HFF-Myc (cell line): Measurements from ENCODE around the gene ZNRF2.

Experiments used
- DNase-seq: peaks from one replicate; pipeline ENCODE4 v3.0.0-alpha.2; 2011; ENCODE audit warnings: low read depth; ENCODE audit errors: extremely low read depth
- H3K4me3 ChIP-seq: replicated peaks from 2 replicates; pipeline ENCODE4 v1.5.1; 2011; ENCODE audit warnings: low read depth, mild to moderate bottlenecking, control low read depth, low read length
- CTCF ChIP-seq: IDR thresholded peaks from 2 replicates; pipeline ENCODE4 v1.5.1; 2012; ENCODE audit warnings: mild to moderate bottlenecking, low read depth, low read length, control low read depth; ENCODE audit errors: missing control alignments

Gene ZNRF2

GRCh38 chr7:30329716-30330115 is 45.3 kb downstream of the ZNRF2 start:
- H3K4me3 ChIP-seq: no peak overlapping the region
- TF ChIP-seq CTCF: no peak
- no peak for DNase-seq

GRCh38 chr7:30330134-30331111 is 46.0 kb downstream of the ZNRF2 start:
- DNase-seq: no peak
- H3K4me3 ChIP-seq: no peak overlapping the region
- TF ChIP-seq CTCF: no peak

- no peak for TF ChIP-seq CTCF
- no peak overlapping the region for H3K4me3 ChIP-seq
- no peak for DNase-seq
These were observed 46.9 kb downstream of the ZNRF2 start for GRCh38 chr7:30331338-30331737.

GRCh38 chr7:30332549-30332948 is 48.2 kb downstream of the ZNRF2 start:
- no peak overlapping the region for H3K4me3 ChIP-seq
- DNase-seq: no peak
- TF ChIP-seq CTCF: no peak

GRCh38 chr7:30335763-30336487 is 51.5 kb downstream of the ZNRF2 start:
- no peak overlapping the region for H3K4me3 ChIP-seq
- no peak for DNase-seq
- TF ChIP-seq CTCF: no peak

- no peak overlapping the region for H3K4me3 ChIP-seq
- no peak for DNase-seq
- TF ChIP-seq CTCF: no peak
These were observed 60.1 kb downstream of the ZNRF2 start for GRCh38 chr7:30344513-30344912.
